K562 (cell line): ENCODE measurements around the gene KLHL6. TPM values are rescaled to one million over a fixed set of nuclear protein-coding genes. Genes with fewer than 3 reads are reported as not detected.

Experiments
- EP300 ChIP-seq: IDR thresholded peaks from 2 replicates; pipeline ENCODE4 v1.6.1; 2012; ENCODE audit warnings: low read length, improper control_type of control experiment
- FOXM1 ChIP-seq, 2 experiments: fragments of 450-650 bp in 1 of 2; sonication (generic) in 1 of 2; formaldehyde crosslinking in 1 of 2; IDR thresholded peaks; 2 replicates each; pipeline versions ENCODE4 v1.6.1 to v1.9.0; 2017 to 2022; ENCODE audit warnings: low read depth in 2 of 2, mild to moderate bottlenecking in 2 of 2, missing genetic modification reagents in 1 of 2, moderate library complexity in 1 of 2
- GATAD2B ChIP-seq: fragments of 450-650 bp; IDR thresholded peaks from 2 replicates; pipeline ENCODE4 v1.6.1; 2017; ENCODE audit warnings: mild to moderate bottlenecking, borderline replicate concordance
- HIVEP1 ChIP-seq: fragments of 250-450 bp; sonication (Bioruptor Pico); IDR thresholded peaks from 2 replicates; pipeline ENCODE4 v1.4.0; 2020; ENCODE audit warnings: mild to moderate bottlenecking
- HMG20B ChIP-seq: fragments of 250-450 bp; sonication (Bioruptor Pico); IDR thresholded peaks from 2 replicates; pipeline ENCODE4 v1.5.0; 2021; ENCODE audit warnings: mild to moderate bottlenecking
- ID3 ChIP-seq, 2 experiments: fragments of 250-450 bp in 1 of 2; fragments of 450-650 bp in 1 of 2; sonication (Bioruptor Pico) in 1 of 2; IDR thresholded peaks; 2 replicates each; pipeline versions ENCODE4 v1.6.1 to v1.8.0; 2016 to 2021; ENCODE audit warnings: mild to moderate bottlenecking in 2 of 2, moderate library complexity in 2 of 2, missing compliant biosample characterization in 1 of 2, missing genetic modification characterization in 1 of 2
- KAT7 ChIP-seq: sonication (generic); formaldehyde crosslinking; IDR thresholded peaks from 2 replicates; pipeline ENCODE4 v1.8.0; 2022; ENCODE audit warnings: missing genetic modification reagents, mild to moderate bottlenecking, borderline replicate concordance
- KLF16 ChIP-seq: IDR thresholded peaks from 2 replicates; pipeline ENCODE4 v1.6.1; 2016; ENCODE audit warnings: antibody characterized with exemption
- MTF1 ChIP-seq: fragments of 250-450 bp; sonication (Bioruptor Pico); IDR thresholded peaks from 2 replicates; pipeline ENCODE4 v1.9.0; 2021; ENCODE audit warnings: moderate library complexity, mild to moderate bottlenecking, inconsistent platforms, borderline replicate concordance
- PRDM10 ChIP-seq: fragments of 450-650 bp; IDR thresholded peaks from 2 replicates; pipeline ENCODE4 v1.6.1; 2018; ENCODE audit not compliant: partially characterized antibody
- SAFB2 ChIP-seq: fragments of 200-400 bp; formaldehyde crosslinking; IDR thresholded peaks from 2 replicates; pipeline ENCODE4 v1.6.1; 2018; ENCODE audit warnings: borderline replicate concordance, low read length, low read depth, moderate library complexity; ENCODE audit not compliant: severe bottlenecking
- SLC30A9 ChIP-seq: fragments of 250-450 bp; sonication (Bioruptor Pico); IDR thresholded peaks from 2 replicates; pipeline ENCODE4 v1.8.0; 2022; ENCODE audit warnings: mild to moderate bottlenecking, moderate library complexity
- TSC22D4 ChIP-seq: fragments of 450-650 bp; IDR thresholded peaks from 2 replicates; pipeline ENCODE4 v1.6.1; 2016; ENCODE audit warnings: missing genetic modification characterization, missing biosample characterization, control low read depth
- ZBTB49 ChIP-seq: sonication (generic); formaldehyde crosslinking; IDR thresholded peaks from 2 replicates; pipeline ENCODE4 v1.8.0; 2022; ENCODE audit warnings: missing genetic modification reagents, mild to moderate bottlenecking, borderline replicate concordance
- ZNF143 ChIP-seq: sonication (generic); formaldehyde crosslinking; IDR thresholded peaks from 2 replicates; pipeline ENCODE4 v1.9.0; 2022; ENCODE audit warnings: mild to moderate bottlenecking, missing genetic modification reagents
- polyA plus RNA-seq, 8 experiments: library from polyadenylated mRNA; depleted of rRNA in 4 of 8; stranded (reverse) in 5 of 8; unstranded in 3 of 8; fragments of >200 nt; fragmentation: Nextera tagmentation in 2 of 8; fragmentation: Illumina TruSeq in 1 of 8; extraction: Ambion mirVana in 2 of 8; extraction: Trizol in 1 of 8; gene quantifications; 2 replicates each; pipeline versions ENCODE4 v1.2.1 to v1.2.3, GENCODE V29; 2011 to 2014; ENCODE audit warnings: inconsistent platforms in 1 of 8, missing spikeins in 1 of 8
- total RNA-seq, 7 experiments: library from RNA; depleted of rRNA in 6 of 7; stranded (reverse); fragments of >200 nt in 6 of 7; fragmentation: Illumina TruSeq in 2 of 7; extraction: Trizol in 2 of 7; gene quantifications; 2 replicates each; pipeline versions ENCODE4 v1.2.1 to v1.2.3, GENCODE V29; 2011 to 2021; ENCODE audit warnings: low replicate concordance in 1 of 7
- TF ChIP-seq, protein P1 (sequence below): fragments of 450-650 bp; IDR thresholded peaks from one replicate; pipeline ENCODE4 v1.6.1; 2018; ENCODE audit warnings: mild to moderate bottlenecking, moderate library complexity; ENCODE audit not compliant: partially characterized antibody
- TF ChIP-seq, protein P2 (sequence below), 2 experiments: fragments of 450-650 bp; IDR thresholded peaks; 2 replicates each; pipeline ENCODE4 v1.6.1; 2016

KLHL6 gene
- total and polyA plus RNA-seq, 9 of the 15 experiments (the other 6 are each of a cell fraction or from before 2014, with no cell fraction given) = 0.18 to 2.1 (median 1.4) TPM

DNA sequence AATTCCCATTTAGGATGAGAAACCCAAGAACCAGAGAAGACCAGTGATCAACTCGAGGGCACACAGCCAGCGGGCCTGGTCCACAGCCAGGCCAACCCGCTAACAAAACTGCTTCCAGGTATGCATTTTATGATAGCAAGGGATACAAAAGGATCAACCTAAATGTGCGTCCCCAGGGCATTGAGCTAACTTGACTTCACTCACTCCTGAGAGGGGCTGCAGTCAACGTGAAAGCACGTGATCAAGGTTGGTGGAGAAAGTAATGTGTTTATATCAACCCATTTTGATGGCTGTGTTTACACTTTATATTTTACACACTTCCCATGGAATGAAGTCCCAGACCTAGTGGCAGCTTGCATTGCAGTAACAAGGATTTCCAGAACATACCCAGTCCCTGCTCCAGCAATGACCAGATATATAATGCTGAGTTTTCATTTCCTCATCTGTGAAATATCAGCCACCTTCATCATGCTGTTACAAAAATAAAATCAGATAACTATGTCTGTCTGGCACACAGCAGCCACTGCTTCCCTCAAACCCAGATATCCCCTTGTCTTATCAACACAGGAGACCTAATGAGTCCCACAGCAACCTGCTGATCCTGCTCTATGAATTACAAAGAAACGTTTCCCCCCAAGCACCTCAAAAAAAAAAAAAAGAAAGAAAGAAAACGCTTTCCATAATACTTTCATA, 2.0 kb downstream of the KLHL6 start (continued):
- TF ChIP-seq HMG20B (CRISPR knock-in tag) (no peak), SLC30A9 (CRISPR knock-in tag) (no peak), SAFB2 (no peak), ZBTB49 (no peak), HIVEP1 (CRISPR knock-in tag) (no peak), PRDM10 (no peak), KAT7 (CRISPR knock-in tag) (no peak; the same call in 1 of the 2 replicates), ID3 (CRISPR knock-in tag; IDR thresholded peaks at IDR 0.05) (no peak), ID3 (tag; IDR thresholded peaks at IDR 0.05) (0 out of 2 replicates have a peak, but pooled peaks have one; percentile 15), GATAD2B (no peak), FOXM1 (IDR thresholded peaks at IDR 0.05; ENCODE audit: low read depth) (0 out of 2 replicates have a peak, but pooled peaks have one; percentile 27), FOXM1 (CRISPR knock-in tag; IDR thresholded peaks at IDR 0.05; ENCODE audit: low read depth) (no peak), ZNF143 (no peak), TSC22D4 (tag) (no peak), EP300 (peak; percentile 65), MTF1 (CRISPR knock-in tag) (no peak), KLF16 (0 out of 2 replicates have a peak, but pooled peaks have one; percentile 45)
- TF ChIP-seq, protein P1, sequence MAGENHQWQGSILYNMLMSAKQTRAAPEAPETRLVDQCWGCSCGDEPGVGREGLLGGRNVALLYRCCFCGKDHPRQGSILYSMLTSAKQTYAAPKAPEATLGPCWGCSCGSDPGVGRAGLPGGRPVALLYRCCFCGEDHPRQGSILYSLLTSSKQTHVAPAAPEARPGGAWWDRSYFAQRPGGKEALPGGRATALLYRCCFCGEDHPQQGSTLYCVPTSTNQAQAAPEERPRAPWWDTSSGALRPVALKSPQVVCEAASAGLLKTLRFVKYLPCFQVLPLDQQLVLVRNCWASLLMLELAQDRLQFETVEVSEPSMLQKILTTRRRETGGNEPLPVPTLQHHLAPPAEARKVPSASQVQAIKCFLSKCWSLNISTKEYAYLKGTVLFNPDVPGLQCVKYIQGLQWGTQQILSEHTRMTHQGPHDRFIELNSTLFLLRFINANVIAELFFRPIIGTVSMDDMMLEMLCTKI = no peak
- TF ChIP-seq, protein P2, sequence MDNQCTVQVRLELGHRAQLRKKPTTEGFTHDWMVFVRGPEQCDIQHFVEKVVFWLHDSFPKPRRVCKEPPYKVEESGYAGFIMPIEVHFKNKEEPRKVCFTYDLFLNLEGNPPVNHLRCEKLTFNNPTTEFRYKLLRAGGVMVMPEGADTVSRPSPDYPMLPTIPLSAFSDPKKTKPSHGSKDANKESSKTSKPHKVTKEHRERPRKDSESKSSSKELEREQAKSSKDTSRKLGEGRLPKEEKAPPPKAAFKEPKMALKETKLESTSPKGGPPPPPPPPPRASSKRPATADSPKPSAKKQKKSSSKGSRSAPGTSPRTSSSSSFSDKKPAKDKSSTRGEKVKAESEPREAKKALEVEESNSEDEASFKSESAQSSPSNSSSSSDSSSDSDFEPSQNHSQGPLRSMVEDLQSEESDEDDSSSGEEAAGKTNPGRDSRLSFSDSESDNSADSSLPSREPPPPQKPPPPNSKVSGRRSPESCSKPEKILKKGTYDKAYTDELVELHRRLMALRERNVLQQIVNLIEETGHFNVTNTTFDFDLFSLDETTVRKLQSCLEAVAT (IDR thresholded peaks at IDR 0.05) = no peak
